HG03575 (cell line): ENCODE measurements around the gene GTF2F2.
"Not testable (repeated sequence)": the region's sequence is repeated elsewhere in the genome, so short reads cannot be mapped to it uniquely, and the experiment has no call there.

ENCODE experiments used
- ATAC-seq: cut with Tn5 transposase; IDR thresholded peaks from one replicate; pipeline ENCODE4 v1.9.1; 2021; ENCODE audit not compliant: unreplicated experiment, insufficient number of reproducible peaks, low FRiP score; ENCODE audit errors: extremely low read depth

GTF2F2 gene

DNA sequence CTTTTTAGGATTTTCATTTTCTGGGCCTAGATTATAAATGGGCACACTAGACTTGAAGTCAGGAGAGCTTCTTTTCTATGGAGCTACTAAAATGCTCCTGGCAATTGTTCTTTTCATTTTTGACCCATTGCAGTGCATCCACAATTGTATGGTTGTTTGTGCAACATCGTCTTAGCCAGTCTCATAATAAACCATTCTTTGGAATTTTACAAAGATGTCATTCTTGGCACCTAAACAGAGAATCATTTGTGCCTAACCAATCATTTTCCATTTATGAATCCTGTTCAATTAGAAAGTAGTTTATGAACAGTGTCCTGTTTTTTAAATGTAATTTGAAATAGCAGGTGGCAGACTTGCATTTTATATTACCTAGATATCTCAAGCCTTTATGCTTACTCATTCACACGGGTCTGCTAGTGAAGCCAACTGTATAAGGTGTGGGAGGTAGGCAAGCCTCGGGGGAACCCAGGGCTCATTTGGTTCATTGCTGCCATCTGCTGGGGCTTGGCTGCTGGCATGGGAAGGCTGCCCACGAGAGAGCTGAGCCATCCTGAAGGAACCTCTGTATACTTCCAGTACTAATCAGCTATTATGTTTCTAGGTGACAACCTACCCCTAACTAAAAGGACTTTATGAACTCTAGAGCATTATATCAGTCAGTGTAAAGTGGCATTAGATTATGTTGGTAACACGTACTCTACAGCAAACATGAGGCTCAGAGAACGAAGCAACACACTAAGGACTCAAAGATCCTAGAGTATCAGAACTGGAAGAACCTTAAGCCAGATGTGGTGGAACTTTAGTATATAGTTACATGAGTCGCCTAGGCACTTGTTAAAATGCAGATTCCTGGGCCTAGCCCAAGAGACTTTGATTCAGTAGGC lies 160.7 kb downstream of the GTF2F2 start:
- no peak for ATAC-seq

DNA sequence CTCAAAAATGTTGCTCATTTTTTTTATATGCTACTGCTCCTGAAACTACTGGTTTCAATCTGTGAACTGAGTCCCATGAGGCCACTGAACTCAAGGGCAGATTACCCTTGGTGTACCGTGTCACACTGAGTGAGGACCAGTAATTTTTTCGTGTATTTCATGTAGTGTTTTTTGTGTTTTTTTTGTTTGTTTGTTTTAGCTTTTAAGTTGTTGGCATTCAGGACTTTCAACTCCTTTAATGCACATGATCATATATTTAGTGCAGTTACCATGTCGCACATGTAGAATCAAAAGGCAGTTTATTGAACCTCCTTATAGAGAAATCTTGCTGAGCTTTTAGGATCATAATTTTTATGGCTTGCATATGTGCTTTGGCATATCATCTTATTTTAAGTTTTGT lies 162.7 kb downstream of the GTF2F2 start:
- no peak for ATAC-seq

DNA sequence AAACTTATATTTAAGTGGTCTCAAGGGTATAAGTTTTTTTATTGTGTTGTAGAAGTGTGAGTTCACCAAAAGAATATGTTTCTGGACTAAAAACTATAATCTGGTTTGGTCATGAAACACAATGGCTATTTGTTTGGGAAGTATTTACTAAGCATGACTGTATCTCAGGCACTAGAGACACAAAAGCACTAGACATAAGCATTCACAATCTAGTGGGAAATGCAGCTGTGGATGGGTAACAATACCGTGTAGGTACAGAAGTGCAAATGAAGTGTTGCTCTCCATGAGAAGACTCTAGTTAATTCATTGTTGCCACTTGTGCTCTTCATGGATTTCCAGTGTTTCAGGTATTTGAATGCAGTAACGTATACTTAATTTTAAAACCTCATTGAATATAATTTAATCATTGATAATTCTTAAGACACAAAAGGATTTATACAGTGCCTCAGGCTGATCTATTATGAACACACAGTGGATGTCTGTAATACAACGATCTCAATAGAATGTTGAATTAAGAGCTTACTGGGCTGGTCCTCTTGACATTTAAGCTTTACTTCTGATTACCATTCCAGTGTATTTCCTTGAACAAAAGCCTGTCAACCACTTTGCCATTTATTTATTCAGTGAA lies 169.7 kb downstream of the GTF2F2 start:
- ATAC-seq: no peak

DNA sequence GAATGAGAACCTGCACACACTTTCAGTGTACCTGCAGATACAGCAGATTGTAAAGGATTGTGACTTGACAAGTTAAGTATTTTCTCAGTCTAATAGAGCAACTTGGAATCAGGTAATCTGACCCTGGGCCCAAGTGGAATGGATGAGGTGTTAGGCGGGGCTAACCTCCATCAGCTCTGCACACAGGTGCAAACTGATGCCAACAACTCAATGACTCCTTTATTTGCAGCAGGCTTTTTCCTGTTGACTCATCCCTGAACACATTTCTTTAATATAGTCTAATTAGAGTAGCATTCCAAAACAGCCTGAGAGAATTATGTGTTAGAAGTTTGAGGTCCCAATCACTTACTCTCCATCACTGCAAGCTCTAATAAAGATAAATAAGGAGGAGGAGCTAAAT lies 171.9 kb downstream of the GTF2F2 start:
- no peak for ATAC-seq

DNA sequence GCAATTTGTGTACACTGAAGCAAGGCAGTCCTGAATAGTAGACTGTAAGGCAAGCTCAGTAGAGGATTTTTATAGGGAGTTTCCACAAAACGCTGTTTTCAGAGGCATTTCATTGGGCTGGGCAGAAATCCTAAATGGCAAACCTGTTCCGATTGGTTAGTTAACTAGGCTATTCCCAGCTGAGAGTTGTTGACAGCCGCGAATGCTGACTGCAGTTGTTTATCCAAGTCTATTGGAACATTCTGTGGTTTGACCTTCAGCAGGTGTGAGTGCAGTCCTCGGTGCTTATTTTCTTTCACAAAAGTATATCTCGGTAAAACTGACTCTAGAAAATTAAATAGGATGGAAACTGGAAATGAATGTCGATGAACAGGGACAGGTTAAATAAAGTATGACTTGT lies 175.2 kb downstream of the GTF2F2 start:
- ATAC-seq: no peak

DNA sequence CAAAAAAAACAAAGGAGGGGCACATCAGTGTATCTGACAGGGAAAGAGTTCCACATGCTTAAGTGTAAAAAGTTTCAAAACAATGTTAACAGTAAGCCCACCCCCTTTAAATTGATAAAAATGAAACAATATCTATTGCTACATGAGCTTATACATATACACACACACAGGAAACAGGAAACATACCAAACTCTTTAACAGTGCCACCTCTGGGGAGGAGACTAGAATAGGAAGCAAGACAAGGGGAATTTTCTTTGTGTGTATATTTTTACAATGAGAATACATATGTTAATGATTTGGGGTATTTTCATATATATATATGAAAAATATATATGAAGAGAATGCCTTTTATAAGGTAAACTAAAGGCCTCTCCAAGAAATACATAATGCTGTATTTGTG lies 175.9 kb downstream of the GTF2F2 start:
- ATAC-seq: no peak

DNA sequence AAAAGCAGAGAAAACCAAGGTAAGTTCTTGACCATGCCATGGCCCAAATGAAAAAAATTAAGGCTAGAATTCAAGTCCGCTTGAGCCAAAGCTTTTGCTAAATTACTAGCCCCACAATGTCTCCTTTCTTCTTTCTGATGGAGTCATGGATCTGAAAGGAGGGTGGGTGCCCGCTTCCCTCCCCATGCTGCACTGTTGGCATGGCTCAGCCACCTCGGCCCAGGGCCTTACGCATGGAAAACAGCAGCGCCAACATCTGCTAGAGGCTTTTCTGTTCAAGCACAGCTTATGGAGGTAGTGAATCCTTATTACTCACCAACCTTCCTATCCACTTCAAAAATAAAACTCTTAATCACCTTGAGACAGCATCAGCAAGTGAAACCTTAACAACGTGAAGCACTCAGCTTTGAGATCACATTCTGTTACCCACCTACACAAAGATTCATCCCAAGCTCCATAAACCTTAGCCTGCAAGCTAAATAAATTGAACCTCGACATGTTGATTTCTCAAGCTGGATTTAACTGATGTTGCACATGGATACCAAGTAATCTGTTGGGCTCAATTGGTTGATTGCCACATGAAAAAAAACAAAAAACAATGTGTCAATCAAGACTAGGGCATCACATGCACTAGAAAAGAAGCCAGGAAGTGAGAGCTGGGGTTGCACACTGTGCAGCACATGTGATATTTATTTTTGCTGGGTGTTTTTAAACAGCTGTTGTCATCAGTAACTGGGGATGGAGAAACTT lies 177.3 kb downstream of the GTF2F2 start:
- ATAC-seq: no peak

DNA sequence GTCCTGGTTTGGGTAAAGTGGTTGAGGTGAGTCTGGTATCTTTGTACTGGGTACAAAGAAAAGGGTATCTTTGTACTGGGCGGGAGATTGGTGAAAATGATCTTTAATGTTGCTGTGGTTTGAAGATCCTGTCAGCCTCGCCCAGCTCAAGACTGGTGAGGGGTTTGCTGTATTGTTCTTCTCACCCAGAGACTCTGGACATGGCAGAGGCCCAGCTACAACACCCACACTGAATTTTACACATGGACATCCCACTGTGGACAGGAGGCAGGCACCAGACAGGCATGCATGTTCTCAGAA lies 177.8 kb downstream of the GTF2F2 start:
- ATAC-seq: no peak

DNA sequence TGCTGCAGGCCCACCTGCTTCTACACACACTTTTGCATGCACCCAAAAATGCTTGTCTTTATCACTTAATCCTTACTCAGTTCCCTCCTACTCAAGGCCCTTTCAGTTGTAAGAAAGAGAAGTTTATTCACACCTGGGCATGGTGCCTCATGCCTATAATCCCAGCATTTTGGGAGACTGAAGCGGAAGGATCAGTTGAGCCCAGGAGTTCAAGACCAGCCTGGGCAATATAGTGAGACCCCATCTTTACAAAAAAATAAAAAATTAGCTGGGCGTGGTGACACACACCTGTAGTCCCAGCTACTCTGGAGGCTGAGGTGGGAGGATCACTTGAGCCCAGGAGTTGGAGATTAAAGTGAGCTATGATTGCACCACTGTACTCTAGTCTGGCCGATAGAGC lies 178.2 kb downstream of the GTF2F2 start:
- not testable (repeated sequence) for ATAC-seq

DNA sequence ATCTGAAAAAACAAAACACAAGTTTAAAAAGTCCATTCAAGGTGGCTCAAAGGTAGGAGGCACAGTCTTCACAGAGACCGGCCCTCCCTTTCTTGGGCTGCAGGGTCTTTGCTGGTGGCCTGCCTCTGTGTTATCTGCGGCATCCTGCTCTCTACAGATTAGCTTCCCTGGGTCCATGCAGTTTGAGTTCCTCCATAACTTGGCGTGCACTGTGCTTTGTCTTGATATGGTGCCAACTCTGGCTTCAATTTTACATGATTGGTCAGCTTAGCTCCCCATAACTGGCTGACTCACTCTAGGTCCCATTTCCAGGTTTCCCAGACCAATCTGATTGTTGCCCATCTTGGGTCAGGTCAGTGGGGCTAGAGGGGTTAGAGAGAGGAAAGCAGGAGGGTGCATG lies 178.9 kb downstream of the GTF2F2 start:
- ATAC-seq: no peak

DNA sequence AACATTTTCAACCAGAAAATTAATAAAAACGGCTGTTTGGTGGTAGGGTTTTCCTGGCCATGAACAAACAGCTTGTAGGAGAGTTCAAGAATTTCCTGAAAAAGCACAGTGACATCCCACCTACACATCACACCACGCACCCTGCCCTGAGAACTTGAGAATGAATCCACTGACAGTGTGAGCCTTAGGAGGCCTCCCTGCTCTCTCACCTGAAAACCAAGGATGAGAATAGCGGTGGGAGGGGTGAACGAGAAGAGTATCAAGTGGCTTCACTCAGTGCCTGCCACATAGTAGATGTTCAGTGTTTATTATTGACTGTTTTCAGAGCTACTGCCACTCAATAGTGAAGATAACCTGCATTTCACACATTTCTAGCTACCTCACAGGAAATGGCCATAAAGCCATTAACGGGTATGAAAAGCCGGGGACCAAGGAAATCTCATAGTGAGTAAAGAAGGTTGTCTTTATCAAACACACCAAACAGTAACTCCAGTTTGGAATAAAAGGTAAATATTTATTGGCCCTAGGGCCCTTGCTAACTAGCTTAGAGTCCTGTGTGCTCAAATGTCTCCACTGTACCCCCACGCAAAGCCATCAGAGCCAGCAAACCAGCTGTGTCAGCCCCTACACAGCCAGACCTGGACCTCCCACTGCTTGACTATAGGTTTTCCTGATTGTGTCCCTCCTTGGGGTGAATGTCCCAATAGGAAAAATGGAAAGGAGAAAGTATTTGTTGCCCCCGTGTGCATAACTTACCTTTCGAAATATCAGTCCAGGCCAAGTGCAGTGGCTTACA lies 180.1 kb downstream of the GTF2F2 start:
- ATAC-seq: no peak

DNA sequence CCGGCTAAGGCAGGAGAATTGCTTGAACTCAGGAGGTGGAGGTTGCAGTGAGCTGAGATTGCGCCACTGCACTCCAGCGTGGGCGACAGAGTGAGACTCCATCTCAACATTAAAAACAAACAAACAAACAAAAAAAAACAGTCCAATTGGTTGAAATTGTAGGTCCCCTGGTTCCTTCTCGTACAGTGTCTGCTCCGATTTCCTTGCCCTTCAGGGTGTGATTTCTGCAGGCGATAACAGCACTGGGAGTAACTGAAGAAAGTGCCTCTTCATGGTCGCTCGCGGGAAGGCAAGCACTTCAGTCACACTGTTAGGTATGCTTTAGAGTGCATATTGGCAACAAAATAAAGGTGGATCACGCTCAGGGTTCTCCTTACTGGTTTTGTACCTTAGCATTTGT lies 181.0 kb downstream of the GTF2F2 start:
- ATAC-seq: no peak

DNA sequence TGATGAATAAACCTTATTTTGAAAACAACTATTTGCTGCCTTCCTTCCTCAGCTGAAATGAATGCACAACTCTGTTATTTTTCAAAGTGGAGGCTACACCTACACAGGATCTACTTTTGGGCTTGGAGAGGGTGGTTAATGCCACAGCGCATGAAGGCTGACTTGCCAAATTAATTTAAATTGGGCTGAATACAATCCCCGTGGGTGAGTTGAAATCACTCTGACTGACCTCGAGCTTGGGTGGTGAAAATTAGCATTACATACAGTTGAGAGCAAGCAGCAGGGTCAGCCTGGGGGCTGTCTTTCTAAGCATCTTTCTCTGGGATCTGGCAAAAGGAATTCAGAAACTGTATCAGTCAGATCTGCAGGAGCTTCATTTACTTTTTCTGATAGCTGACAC lies 182.2 kb downstream of the GTF2F2 start:
- no peak for ATAC-seq

DNA sequence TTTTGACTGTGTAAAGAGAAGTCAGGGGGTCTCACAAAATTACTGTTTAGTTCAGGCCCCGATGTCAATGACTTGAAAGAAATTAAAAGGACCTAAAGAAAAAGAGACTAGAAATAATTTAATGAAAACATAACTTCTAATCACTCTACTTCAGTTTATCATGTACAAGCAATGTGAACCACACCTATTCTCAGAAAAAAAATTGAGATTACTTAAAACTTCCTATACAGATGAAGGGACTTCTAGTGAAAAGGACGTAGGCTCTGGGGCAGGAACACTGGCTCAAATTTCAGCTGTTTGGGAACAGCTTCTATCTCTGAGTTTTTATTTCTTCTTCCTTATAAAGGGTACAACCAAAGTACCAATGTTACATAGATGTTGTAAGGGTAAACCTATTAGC lies 182.7 kb downstream of the GTF2F2 start:
- no peak for ATAC-seq

DNA sequence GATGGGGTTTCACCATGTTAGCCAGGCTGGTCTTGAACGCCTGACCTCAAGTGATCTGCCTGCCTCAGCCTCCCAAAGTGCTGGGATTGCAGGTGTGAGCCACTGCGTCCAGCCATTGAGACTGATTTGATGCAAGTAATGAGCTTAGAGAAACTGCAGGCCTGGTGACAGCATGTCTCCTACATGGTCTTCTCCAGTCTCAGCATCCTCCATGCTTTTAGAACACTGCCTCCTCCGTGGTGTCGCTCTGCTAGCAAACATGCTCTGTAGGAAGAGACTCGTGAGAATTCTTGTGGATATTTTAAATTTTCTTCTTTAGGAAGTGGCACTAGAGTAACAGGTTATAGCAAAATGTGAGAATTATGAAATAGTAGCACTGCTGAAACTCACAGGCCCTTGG lies 183.6 kb downstream of the GTF2F2 start:
- ATAC-seq: no peak

DNA sequence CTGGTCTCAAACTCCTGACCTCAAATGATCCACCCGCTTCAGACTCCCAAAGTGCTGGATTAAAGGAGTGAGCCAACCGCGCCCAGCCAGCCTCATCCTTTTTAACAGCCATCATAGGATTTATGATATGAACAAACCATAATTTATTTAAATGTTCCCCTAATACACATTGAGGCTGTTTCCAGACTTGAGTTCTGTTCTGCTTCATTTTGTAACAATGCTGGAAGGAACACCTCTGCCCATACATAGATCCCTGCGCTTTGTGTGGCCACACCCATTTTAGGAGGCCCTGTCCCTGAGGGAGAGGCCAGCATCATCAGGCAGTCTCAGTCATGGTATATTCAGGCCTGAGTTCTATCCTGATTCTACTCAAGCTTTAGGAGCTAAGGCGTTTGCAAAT lies 184.8 kb downstream of the GTF2F2 start:
- ATAC-seq: no peak

DNA sequence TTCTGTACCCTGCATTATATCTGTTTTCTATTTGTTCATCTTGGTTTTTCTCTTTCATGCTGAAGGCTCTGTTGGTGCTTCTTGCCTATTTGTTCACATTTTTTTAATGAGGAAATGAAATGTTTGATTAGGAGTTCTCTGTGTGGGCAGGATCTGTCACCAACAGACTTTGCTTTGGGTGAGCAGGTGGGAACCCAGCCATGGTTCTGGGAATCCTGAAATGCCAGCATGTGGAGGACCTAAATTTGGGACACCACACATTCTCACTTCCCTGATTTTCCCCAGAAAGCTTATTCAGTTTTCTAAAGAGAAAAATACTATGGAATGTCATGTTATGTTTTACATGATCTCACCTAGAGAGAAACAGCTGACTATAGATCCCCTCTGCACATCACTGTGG lies 186.7 kb downstream of the GTF2F2 start:
- ATAC-seq: no peak

DNA sequence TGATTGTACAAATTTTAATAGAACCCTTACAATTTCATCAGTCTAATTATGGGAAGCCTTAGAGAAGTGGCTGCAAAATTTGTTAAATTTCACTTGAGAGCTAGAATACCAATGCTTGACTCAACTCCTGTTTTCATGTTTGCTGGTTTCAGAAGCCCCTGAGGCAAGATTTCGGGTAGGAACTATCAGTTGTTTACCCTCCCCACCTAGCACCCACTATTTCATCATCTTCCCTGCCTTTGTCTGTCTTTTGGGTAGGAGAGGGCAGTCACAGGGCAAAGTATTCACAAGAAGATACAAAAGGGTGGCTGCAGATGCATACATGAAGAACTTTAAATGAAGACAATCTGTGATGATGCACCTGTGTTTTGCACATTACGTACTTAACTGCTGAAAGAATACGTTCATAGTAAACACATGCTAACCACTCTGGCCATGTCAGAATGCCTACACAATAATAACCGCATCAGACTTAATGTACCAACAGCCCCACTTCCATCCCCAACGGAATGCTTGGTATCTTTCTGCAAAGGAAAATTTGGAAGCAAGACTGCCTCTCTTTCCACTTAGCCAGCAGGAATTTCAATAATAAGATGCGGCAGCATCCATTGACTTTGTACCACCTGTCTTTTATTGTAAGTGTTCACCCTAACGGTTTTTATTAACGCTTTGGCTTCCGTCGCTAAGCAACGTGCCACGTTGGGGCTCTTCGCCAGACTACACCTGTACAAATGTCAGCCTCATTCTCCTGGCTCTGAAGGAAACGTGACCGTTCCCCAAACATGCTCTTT lies 190.2 kb downstream of the GTF2F2 start:
- no peak for ATAC-seq

DNA sequence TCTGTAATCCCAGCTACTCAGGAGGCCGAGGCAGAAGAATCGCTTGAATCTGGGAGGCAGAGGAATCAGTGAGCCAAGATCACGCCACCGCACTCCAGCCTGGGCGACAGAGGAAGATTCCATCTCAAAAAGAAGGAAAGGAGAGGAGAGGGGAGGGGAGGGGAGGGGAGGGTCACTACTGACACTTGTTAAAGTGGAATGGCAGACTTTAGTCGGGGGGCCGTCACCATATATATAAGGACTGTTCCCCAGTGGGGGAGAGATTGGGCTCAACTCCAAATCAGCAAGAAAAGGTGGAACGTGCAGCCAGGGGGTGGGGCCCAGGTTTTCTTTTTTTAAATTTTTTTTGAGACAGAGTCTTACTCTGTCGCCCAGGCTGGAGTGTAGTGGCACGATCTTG lies 194.5 kb downstream of the GTF2F2 start:
- ATAC-seq: no peak
